Progenitor cell of endocrine pancreas (in vitro differentiated cells): ENCODE data around the gene AIM2. TPM values are rescaled to one million over a fixed set of nuclear protein-coding genes. Genes with fewer than 3 reads are reported as not detected.

Source experiments
- DNase-seq: peaks from one replicate; pipeline ENCODE4 v3.0.0; 2021; ENCODE audit warnings: low spot score; ENCODE audit not compliant: unreplicated experiment
- H3K27ac Mint-ChIP-seq: 2 replicates; pipeline ENCODE4 v1.8.0; 2021; ENCODE audit warnings: mild to moderate bottlenecking, moderate library complexity, mixed read lengths
- H3K27me3 Mint-ChIP-seq: 2 replicates; pipeline ENCODE4 v1.8.0; 2021; ENCODE audit warnings: mixed read lengths
- H3K36me3 Mint-ChIP-seq: 2 replicates; pipeline ENCODE4 v1.8.0; 2022; ENCODE audit warnings: mixed read lengths; ENCODE audit not compliant: insufficient read depth
- H3K4me1 Mint-ChIP-seq: 2 replicates; pipeline ENCODE4 v1.8.0; 2021; ENCODE audit warnings: low read depth, mixed read lengths
- H3K4me3 Mint-ChIP-seq: 2 replicates; pipeline ENCODE4 v1.8.0; 2021; ENCODE audit warnings: low read depth, mild to moderate bottlenecking, moderate library complexity, mixed read lengths
- H3K9me3 Mint-ChIP-seq: 2 replicates; pipeline ENCODE4 v1.8.0; 2021; ENCODE audit warnings: low read depth, mixed read lengths
- CTCF ChIP-seq: fragments of 200-600 bp; sonication (generic); IDR thresholded peaks from one replicate; pipeline ENCODE4 v1.5.0; 2021; ENCODE audit warnings: antibody characterized with exemption, mild to moderate bottlenecking; ENCODE audit not compliant: unreplicated experiment
- total RNA-seq: library from RNA; stranded (reverse); gene quantifications from 2 replicates; pipeline ENCODE4 v1.2.1, GENCODE V29; 2021

The AIM2 gene
- total RNA-seq, 1 donor from 2014 or later, result 2.1 TPM

GRCh38 chr1:159079525-159079924 lies 3.0 kb upstream of the AIM2 start:
- no peak for DNase-seq
- Mint-ChIP-seq H3K9me3 (no peaks in the 10 kb centered on the region), H3K36me3 (no peaks in the 10 kb centered on the region), H3K27me3 (no peaks in the 10 kb centered on the region), H3K27ac (no peak overlapping the region), H3K4me1 (no peaks in the 10 kb centered on the region), H3K4me3 (no peak overlapping the region)
- no peak for TF ChIP-seq CTCF

DNA sequence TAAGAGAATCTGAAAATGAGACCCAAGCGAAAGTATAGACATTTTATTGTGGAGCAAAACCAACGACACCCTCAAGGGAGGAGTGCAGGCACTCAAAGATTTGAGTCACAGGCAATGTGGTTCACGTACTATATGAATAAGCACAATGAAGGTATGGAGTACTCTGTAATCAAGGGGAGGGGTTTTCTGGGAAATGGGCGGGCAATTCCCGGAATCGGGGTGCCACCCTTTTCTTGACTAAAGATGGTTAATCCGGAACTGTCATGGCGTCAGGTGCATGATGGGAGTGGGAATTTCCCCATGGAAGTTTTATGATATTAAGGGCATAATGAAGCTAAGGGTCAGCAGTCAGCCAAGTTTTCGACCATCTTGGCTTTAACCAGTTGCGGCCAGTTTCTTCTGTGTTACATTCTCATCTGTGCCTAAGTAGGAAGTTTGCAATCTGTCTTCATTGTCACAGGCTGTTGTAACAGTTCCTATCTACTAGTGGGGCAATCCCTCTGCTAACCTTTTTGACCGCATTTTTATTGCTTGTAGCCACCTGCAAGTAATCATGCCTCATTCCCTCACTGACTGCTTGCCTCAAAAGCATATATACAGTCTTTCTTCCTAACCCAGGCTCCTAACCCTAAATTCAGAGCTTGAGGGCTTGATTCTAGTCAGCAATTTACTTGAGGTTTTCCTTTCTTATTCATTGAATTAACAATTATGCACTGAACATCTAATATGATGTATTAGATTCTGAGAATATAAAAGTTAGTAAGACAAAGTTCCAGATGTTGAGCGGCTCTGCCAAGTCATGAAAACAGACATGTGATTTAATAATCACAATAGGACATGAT lies 775 bp upstream of the AIM2 start:
- no peak for TF ChIP-seq CTCF
- no peaks in the 10 kb centered on the region for H3K9me3 Mint-ChIP-seq
- H3K36me3 Mint-ChIP-seq, result no peaks in the 10 kb centered on the region
- no peaks in the 10 kb centered on the region for H3K4me1 Mint-ChIP-seq
- no peak overlapping the region for H3K4me3 Mint-ChIP-seq
- H3K27ac Mint-ChIP-seq, result no peak overlapping the region
- no peaks in the 10 kb centered on the region for H3K27me3 Mint-ChIP-seq
- no peak for DNase-seq

- no peak overlapping the region for H3K27ac Mint-ChIP-seq
- DNase-seq, result no peak
- H3K4me1 Mint-ChIP-seq, result peaks cover 6% of the 10 kb centered on the region
- H3K27me3 Mint-ChIP-seq, result no peaks in the 10 kb centered on the region
- peak; percentile 75 for TF ChIP-seq CTCF
- no peaks in the 10 kb centered on the region for H3K9me3 Mint-ChIP-seq
- no peak overlapping the region for H3K4me3 Mint-ChIP-seq
- H3K36me3 Mint-ChIP-seq, result no peaks in the 10 kb centered on the region
These were observed 4.5 kb downstream of the AIM2 start for GRCh38 chr1:159071970-159072582.

DNA sequence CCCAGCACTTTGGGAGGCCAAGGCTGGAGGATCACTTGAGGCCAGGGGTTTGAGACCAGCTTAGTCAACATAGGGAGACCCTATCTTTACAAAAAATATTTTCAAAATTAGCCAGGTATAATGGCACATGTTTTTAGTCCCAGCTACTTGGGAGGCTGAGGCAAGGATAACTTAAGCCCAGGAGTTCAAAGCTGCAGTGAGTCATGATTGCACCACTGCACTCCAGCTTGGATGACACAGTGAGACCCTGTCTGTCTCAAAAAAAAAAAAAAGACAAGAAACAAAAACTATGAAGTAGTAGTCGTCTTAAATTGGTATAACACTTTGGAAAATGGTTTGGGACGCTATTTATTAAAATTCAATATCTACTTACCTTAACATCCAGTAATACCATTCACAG lies 7.7 kb downstream of the AIM2 start:
- H3K4me1 Mint-ChIP-seq, result peaks cover 6% of the 10 kb centered on the region
- no peaks in the 10 kb centered on the region for H3K9me3 Mint-ChIP-seq
- H3K36me3 Mint-ChIP-seq, result no peaks in the 10 kb centered on the region
- H3K27ac Mint-ChIP-seq, result no peak overlapping the region
- no peak overlapping the region for H3K4me3 Mint-ChIP-seq
- no peak for DNase-seq
- no peaks in the 10 kb centered on the region for H3K27me3 Mint-ChIP-seq
- no peak for TF ChIP-seq CTCF

DNA sequence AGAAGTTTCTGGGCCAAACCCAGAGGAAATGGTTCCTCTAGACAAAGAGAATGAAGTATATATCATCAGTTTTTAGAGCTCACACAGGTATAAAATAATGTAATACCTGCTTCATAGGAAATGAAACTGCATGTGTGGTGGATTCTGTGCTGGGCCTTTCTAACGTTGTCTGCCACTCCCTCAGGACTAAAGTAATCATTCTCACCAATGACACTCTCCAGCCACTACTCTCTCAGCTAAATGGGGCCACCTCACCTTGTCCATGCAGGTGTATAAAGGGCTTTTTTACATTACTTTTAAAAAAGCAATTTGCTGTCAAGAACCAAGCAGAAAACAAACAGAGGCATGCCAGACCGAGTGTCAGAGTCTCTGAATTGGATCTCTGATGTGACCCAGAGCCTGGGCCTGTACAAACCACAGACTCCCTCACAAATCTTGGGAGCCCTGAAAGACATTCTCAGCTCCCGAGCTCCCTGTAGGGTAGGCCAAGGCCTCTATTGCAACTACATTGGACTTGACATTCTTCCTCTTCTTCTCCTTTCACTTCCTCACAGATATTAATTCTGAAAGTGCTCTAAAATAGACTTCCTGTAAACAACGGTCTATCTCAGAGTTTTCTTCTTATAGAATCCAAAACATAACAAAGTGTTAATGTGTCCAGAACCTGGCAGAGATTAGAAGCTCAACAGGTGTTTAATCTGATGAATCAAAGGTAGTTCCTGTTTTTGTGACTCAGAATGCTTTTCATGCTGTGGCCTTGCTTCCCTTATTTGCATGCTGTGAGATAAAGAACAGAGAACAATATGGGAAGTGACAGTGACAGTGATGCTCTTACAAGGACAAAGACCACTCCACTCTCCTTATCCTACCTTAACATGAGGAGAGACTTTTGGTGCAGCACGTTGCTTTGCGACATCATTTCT lies 8.6 kb downstream of the AIM2 start:
- Mint-ChIP-seq H3K4me3 (no peak overlapping the region), H3K4me1 (peaks cover 6% of the 10 kb centered on the region), H3K27me3 (no peaks in the 10 kb centered on the region), H3K9me3 (no peaks in the 10 kb centered on the region), H3K36me3 (no peaks in the 10 kb centered on the region), H3K27ac (no peak overlapping the region)
- TF ChIP-seq CTCF, result no peak
- DNase-seq, result no peak
